ENCODE results near the gene PIK3R5. TPM values are rescaled to one million over a fixed set of nuclear protein-coding genes. Genes with fewer than 3 reads are reported as not detected.

The PIK3R5 gene
- total RNA-seq, 1 experiment from 2014 or later, result 0.09 TPM

- Histone ChIP-seq H3K4me3 (ENCODE audit: low read depth, low read length, poor library complexity, severe bottlenecking) (no peak overlapping the region), H3K36me3 (ENCODE audit: insufficient read depth, low read length, poor library complexity, severe bottlenecking) (no peaks in the 10 kb centered on the region), H3K4me1 (ENCODE audit: insufficient read depth, low read length, poor library complexity, severe bottlenecking) (no peaks in the 10 kb centered on the region), H3K27me3 (replicated peaks; ENCODE audit: insufficient read depth, low read depth, low read length, poor library complexity) (no peaks in the 10 kb centered on the region), H3K27ac (ENCODE audit: low read depth, low read length, poor library complexity, severe bottlenecking) (no peak overlapping the region), H3K9me3 (ENCODE audit: low read depth, low read length, poor library complexity, severe bottlenecking) (no peaks in the 10 kb centered on the region)
- TF ChIP-seq EZH2 (IDR thresholded peaks at IDR 0.05; ENCODE audit: borderline replicate concordance, low read depth, low read length, poor library complexity, severe bottlenecking) (no peak), CTCF (conservative IDR thresholded peaks at IDR 0.05; ENCODE audit: low read depth, low read length) (no peak)
- intact Hi-C loops (cut with micrococcal nuclease; ENCODE audit: unreplicated experiment), result no loop called here
- ChIA-PET POLR2A (ENCODE audit: low non-redundant PET) (no interaction called here), CTCF (no interaction called here)
- BruUV-seq (replicated peaks), result no TSS peak
- DNase-seq (ENCODE audit: low spot score), result no peak
Observed at GRCh38 chr17:8884336-8884990, 81.0 kb downstream of the PIK3R5 start.

DNA sequence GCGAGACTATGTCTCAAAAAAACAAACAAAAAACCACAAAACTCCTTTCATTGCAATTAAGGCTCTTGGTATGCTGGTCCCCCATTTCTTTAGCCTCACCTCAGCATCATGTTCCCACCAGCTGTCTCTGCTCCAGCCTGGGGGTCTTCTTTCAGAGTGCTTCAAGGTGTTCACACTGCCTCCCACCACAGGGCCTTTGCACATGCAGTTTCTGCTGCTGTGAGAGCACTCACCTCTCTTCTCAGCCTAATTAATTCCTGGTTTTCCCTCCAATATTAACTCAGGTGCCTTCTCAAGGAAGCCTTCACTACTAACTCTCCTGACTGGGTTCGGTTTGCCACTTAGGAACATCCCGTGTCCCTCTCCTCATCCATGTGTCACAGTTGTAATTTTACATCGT lies 82.2 kb downstream of the PIK3R5 start:
- H3K36me3 ChIP-seq (ENCODE audit: insufficient read depth, low read length, poor library complexity, severe bottlenecking), result no peaks in the 10 kb centered on the region
- no TSS peak for BruUV-seq (replicated peaks)
- POLR2A ChIA-PET (ENCODE audit: low non-redundant PET), result no interaction called here
- H3K4me3 ChIP-seq (ENCODE audit: low read depth, low read length, poor library complexity, severe bottlenecking), result no peak overlapping the region
- TF ChIP-seq EZH2 (IDR thresholded peaks at IDR 0.05; ENCODE audit: borderline replicate concordance, low read depth, low read length, poor library complexity, severe bottlenecking) (no peak), CTCF (conservative IDR thresholded peaks at IDR 0.05; ENCODE audit: low read depth, low read length) (no peak)
- intact Hi-C loops (cut with micrococcal nuclease; ENCODE audit: unreplicated experiment), result no loop called here
- H3K4me1 ChIP-seq (ENCODE audit: insufficient read depth, low read length, poor library complexity, severe bottlenecking), result no peaks in the 10 kb centered on the region
- H3K27me3 ChIP-seq (replicated peaks; ENCODE audit: insufficient read depth, low read depth, low read length, poor library complexity), result no peaks in the 10 kb centered on the region
- H3K9me3 ChIP-seq (ENCODE audit: low read depth, low read length, poor library complexity, severe bottlenecking), result no peaks in the 10 kb centered on the region
- no peak for DNase-seq (ENCODE audit: low spot score)
- CTCF ChIA-PET, result no interaction called here
- no peak overlapping the region for H3K27ac ChIP-seq (ENCODE audit: low read depth, low read length, poor library complexity, severe bottlenecking)

GRCh38 chr17:8881606-8882005 lies 83.9 kb downstream of the PIK3R5 start:
- Histone ChIP-seq H3K9me3 (ENCODE audit: low read depth, low read length, poor library complexity, severe bottlenecking) (no peaks in the 10 kb centered on the region), H3K27me3 (replicated peaks; ENCODE audit: insufficient read depth, low read depth, low read length, poor library complexity) (no peaks in the 10 kb centered on the region), H3K36me3 (ENCODE audit: insufficient read depth, low read length, poor library complexity, severe bottlenecking) (no peaks in the 10 kb centered on the region), H3K27ac (ENCODE audit: low read depth, low read length, poor library complexity, severe bottlenecking) (no peak overlapping the region), H3K4me1 (ENCODE audit: insufficient read depth, low read length, poor library complexity, severe bottlenecking) (no peaks in the 10 kb centered on the region), H3K4me3 (ENCODE audit: low read depth, low read length, poor library complexity, severe bottlenecking) (no peak overlapping the region)
- no TSS peak for BruUV-seq (replicated peaks)
- no peak for DNase-seq (ENCODE audit: low spot score)
- TF ChIP-seq CTCF (conservative IDR thresholded peaks at IDR 0.05; ENCODE audit: low read depth, low read length) (no peak), EZH2 (IDR thresholded peaks at IDR 0.05; ENCODE audit: borderline replicate concordance, low read depth, low read length, poor library complexity, severe bottlenecking) (no peak)
- POLR2A ChIA-PET (ENCODE audit: low non-redundant PET), result no interaction called here
- CTCF ChIA-PET, result no interaction called here
- intact Hi-C loops (cut with micrococcal nuclease; ENCODE audit: unreplicated experiment), result no loop called here

All from A673 (cell line).